ENCODE data around the gene CCNYL1. TPM values are rescaled to one million over a fixed set of nuclear protein-coding genes. Genes with fewer than 3 reads are reported as not detected.

The CCNYL1 gene
- total and polyA plus RNA-seq, 2 experiments from 2014 or later = 13.7 to 17.6 TPM

DNA sequence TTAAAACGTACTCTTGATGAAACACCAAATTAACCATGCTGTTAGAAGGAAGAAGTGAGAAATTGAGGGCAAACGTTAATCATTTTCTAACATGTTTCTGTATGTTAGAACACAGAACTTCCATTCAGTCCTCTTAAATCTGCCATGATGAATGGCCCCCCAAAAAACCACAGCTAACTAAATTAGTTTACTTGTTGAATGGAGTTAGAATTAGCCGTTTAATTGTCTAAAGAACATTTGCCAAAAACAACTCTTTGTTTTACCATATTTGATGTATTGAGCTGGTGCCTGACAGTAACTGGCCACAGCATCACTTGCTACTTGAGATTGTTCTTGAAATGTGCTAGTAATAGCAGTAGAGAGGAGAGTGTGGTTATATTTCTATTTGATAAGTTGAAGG is 12.7 kb downstream of the CCNYL1 start:
- H3K4me2 ChIP-seq = no peak overlapping the region
- WGBS (ENCODE audit: low lambda C conversion rate, missing lambda C conversion rate) = 83% methylated on average over 3 of the region's 3 CpGs
- H3K36me3 ChIP-seq (replicated peaks; ENCODE audit: insufficient read depth, low read depth) = no peaks in the 10 kb centered on the region
- no peaks in the 10 kb centered on the region for H3K9me2 ChIP-seq (replicated peaks; ENCODE audit: insufficient read depth)
- no peak overlapping the region for H3K27ac ChIP-seq
- peaks cover 45% of the 10 kb centered on the region for H3K79me2 ChIP-seq
- no peaks in the 10 kb centered on the region for H3K27me3 ChIP-seq
- no peak for DNase-seq (ENCODE audit: low spot score)
- H3K4me1 ChIP-seq (ENCODE audit: insufficient read depth) = no peaks in the 10 kb centered on the region
- TF ChIP-seq, protein P1, sequence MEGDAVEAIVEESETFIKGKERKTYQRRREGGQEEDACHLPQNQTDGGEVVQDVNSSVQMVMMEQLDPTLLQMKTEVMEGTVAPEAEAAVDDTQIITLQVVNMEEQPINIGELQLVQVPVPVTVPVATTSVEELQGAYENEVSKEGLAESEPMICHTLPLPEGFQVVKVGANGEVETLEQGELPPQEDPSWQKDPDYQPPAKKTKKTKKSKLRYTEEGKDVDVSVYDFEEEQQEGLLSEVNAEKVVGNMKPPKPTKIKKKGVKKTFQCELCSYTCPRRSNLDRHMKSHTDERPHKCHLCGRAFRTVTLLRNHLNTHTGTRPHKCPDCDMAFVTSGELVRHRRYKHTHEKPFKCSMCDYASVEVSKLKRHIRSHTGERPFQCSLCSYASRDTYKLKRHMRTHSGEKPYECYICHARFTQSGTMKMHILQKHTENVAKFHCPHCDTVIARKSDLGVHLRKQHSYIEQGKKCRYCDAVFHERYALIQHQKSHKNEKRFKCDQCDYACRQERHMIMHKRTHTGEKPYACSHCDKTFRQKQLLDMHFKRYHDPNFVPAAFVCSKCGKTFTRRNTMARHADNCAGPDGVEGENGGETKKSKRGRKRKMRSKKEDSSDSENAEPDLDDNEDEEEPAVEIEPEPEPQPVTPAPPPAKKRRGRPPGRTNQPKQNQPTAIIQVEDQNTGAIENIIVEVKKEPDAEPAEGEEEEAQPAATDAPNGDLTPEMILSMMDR (IDR thresholded peaks at IDR 0.05; ENCODE audit: poor library complexity) = no peak
- TF ChIP-seq EZH2phosphoT487 (IDR thresholded peaks at IDR 0.05; ENCODE audit: low read depth, severe bottlenecking, unreplicated experiment) (no peak), EZH2 (IDR thresholded peaks at IDR 0.05; ENCODE audit: borderline replicate concordance) (no peak)
- no peak overlapping the region for H2AFZ ChIP-seq
- no peaks in the 10 kb centered on the region for H4K20me1 ChIP-seq (ENCODE audit: insufficient read depth, poor library complexity, severe bottlenecking)
- H3K9me3 ChIP-seq (ENCODE audit: low read depth) = no peaks in the 10 kb centered on the region
- H3K4me3 ChIP-seq = no peak overlapping the region

DNA sequence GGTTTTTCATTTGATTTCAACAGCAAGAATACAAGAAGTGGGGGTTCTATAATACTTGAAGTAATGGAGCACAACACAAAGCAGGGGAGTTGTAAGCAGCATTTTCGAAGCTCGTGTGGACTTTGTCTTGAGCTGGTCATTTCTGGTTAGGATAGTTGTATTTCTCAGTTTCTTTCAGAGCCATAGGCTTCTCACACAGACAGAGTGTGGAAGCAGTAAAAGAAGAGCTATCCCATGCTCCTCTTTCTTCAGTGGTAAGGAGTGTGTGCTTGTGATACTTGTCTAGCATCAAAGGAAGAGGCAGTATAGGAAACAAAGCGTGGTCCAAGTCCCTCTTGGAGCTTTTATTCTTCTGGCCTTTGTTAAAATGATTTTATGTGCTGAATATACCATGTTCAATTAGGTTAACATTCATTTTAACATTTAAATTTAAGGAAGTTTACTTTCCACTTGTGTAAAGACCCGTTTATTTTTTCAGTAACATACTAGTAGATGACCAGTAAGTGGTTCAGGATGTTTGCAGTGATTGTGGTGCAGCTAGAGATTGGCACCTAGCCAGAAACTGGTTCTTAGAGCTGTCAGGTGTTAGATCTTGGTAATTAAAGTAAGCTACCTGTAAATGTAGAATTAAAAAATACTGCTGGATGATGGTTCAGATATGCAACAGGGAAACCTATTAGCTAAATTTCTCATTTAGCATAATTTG is 14.6 kb downstream of the CCNYL1 start:
- H3K9me2 ChIP-seq (replicated peaks; ENCODE audit: insufficient read depth) = no peaks in the 10 kb centered on the region
- no peak overlapping the region for H2AFZ ChIP-seq
- no peak overlapping the region for H3K4me2 ChIP-seq
- no peaks in the 10 kb centered on the region for H3K9me3 ChIP-seq (ENCODE audit: low read depth)
- H3K4me3 ChIP-seq = no peak overlapping the region
- H4K20me1 ChIP-seq (ENCODE audit: insufficient read depth, poor library complexity, severe bottlenecking) = no peaks in the 10 kb centered on the region
- TF ChIP-seq EZH2phosphoT487 (IDR thresholded peaks at IDR 0.05; ENCODE audit: low read depth, severe bottlenecking, unreplicated experiment) (no peak), EZH2 (IDR thresholded peaks at IDR 0.05; ENCODE audit: borderline replicate concordance) (no peak)
- TF ChIP-seq, protein P1 (IDR thresholded peaks at IDR 0.05; ENCODE audit: poor library complexity) = no peak
- H3K4me1 ChIP-seq (ENCODE audit: insufficient read depth) = no peaks in the 10 kb centered on the region
- H3K79me2 ChIP-seq = peaks cover 30% of the 10 kb centered on the region
- no peaks in the 10 kb centered on the region for H3K27me3 ChIP-seq
- no peak for DNase-seq (ENCODE audit: low spot score)
- 84% methylated on average over 4 of the region's 4 CpGs for WGBS (ENCODE audit: low lambda C conversion rate, missing lambda C conversion rate)
- H3K27ac ChIP-seq = peak overlapping the region; percentile 5
- H3K36me3 ChIP-seq (replicated peaks; ENCODE audit: insufficient read depth, low read depth) = no peaks in the 10 kb centered on the region

DNA sequence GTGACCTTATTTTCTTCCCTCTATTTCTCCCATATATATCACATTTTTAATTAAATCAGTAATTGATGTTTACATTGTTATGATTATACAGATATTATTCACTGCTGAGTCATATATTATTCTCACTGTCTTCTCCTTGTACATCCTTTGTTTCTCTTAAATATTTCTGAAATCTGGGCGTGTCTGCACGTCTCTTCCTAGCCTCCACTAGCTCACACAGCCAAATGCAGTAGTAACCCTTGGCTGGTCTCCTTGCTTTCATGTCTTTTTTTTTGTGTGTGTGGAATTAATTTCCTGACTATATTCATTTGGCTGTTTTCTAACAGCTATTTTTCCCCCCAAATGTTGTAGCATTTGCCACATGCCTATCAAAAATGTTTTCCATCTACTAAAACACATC is 15.8 kb downstream of the CCNYL1 start:
- Histone ChIP-seq H3K79me2 (peaks cover 19% of the 10 kb centered on the region), H3K4me3 (no peak overlapping the region), H3K27ac (no peak overlapping the region), H2AFZ (no peak overlapping the region), H3K9me2 (replicated peaks; ENCODE audit: insufficient read depth) (no peaks in the 10 kb centered on the region), H3K36me3 (replicated peaks; ENCODE audit: insufficient read depth, low read depth) (no peaks in the 10 kb centered on the region), H3K27me3 (no peaks in the 10 kb centered on the region), H3K9me3 (ENCODE audit: low read depth) (no peaks in the 10 kb centered on the region), H3K4me2 (no peak overlapping the region), H3K4me1 (ENCODE audit: insufficient read depth) (no peaks in the 10 kb centered on the region), H4K20me1 (ENCODE audit: insufficient read depth, poor library complexity, severe bottlenecking) (no peaks in the 10 kb centered on the region)
- no peak for TF ChIP-seq EZH2phosphoT487 (IDR thresholded peaks at IDR 0.05; ENCODE audit: low read depth, severe bottlenecking, unreplicated experiment)
- TF ChIP-seq, protein P1 (IDR thresholded peaks at IDR 0.05; ENCODE audit: poor library complexity) = no peak
- no peak for TF ChIP-seq EZH2 (IDR thresholded peaks at IDR 0.05; ENCODE audit: borderline replicate concordance)
- WGBS (ENCODE audit: low lambda C conversion rate, missing lambda C conversion rate) = 94% methylated on average over 2 of the region's 2 CpGs
- DNase-seq (ENCODE audit: low spot score) = no peak
